Hepatocyte (in vitro differentiated cells): ENCODE data around the gene LSM7. TPM values are rescaled to one million over a fixed set of nuclear protein-coding genes. Genes with fewer than 3 reads are reported as not detected.
"Not testable (repeated sequence)": the region's sequence is repeated elsewhere in the genome, so short reads cannot be mapped to it uniquely, and the experiment has no call there.

ENCODE experiments used
- DNase-seq: peaks from one replicate; pipeline ENCODE4 v3.0.0-alpha.2; 2016; ENCODE audit warnings: low spot score
- H2AFZ ChIP-seq: fragments of 200-600 bp; sonication (generic); 2 replicates; pipeline ENCODE4 v1.6.0; 2016; ENCODE audit warnings: antibody characterized with exemption, mild to moderate bottlenecking
- H3K27ac ChIP-seq: fragments of 200-600 bp; sonication (generic); 2 replicates; pipeline ENCODE4 v1.5.1; 2016; ENCODE audit warnings: mild to moderate bottlenecking
- H3K27me3 ChIP-seq: fragments of 200-600 bp; sonication (generic); 2 replicates; pipeline ENCODE4 v1.6.1; 2016
- H3K36me3 ChIP-seq: fragments of 200-600 bp; sonication (generic); replicated peaks from 2 replicates; pipeline ENCODE4 v1.5.1; 2016; ENCODE audit warnings: low read depth; ENCODE audit not compliant: insufficient read depth
- H3K4me1 ChIP-seq: fragments of 200-600 bp; sonication (generic); 2 replicates; pipeline ENCODE4 v1.5.1; 2016; ENCODE audit warnings: mild to moderate bottlenecking, moderate library complexity; ENCODE audit not compliant: insufficient read depth
- H3K4me2 ChIP-seq: fragments of 200-600 bp; sonication (generic); 2 replicates; pipeline ENCODE4 v1.6.0; 2016
- H3K4me3 ChIP-seq: fragments of 200-600 bp; sonication (generic); 2 replicates; pipeline ENCODE4 v1.5.1; 2016; ENCODE audit warnings: mild to moderate bottlenecking
- H3K79me2 ChIP-seq: fragments of 200-600 bp; sonication (generic); 2 replicates; pipeline ENCODE4 v1.6.0; 2017; ENCODE audit warnings: mild to moderate bottlenecking
- H3K9me2 ChIP-seq: fragments of 200-600 bp; sonication (generic); replicated peaks from 2 replicates; pipeline ENCODE4 v1.6.0; 2017; ENCODE audit warnings: mild to moderate bottlenecking; ENCODE audit not compliant: insufficient read depth
- H3K9me3 ChIP-seq: fragments of 200-600 bp; sonication (generic); 2 replicates; pipeline ENCODE4 v1.5.1; 2016; ENCODE audit warnings: low read depth, mild to moderate bottlenecking
- H4K20me1 ChIP-seq: fragments of 200-600 bp; sonication (generic); 2 replicates; pipeline ENCODE4 v1.6.0; 2016; ENCODE audit warnings: mild to moderate bottlenecking; ENCODE audit not compliant: insufficient read depth, poor library complexity, severe bottlenecking
- CTCF ChIP-seq: fragments of 200-600 bp; sonication (generic); IDR thresholded peaks from 2 replicates; pipeline ENCODE4 v1.5.1; 2016; ENCODE audit warnings: antibody characterized with exemption, mild to moderate bottlenecking; ENCODE audit not compliant: poor library complexity
- EZH2 ChIP-seq: fragments of 200-600 bp; sonication (generic); IDR thresholded peaks from 2 replicates; pipeline ENCODE4 v1.6.1; 2016; ENCODE audit warnings: antibody characterized with exemption, mild to moderate bottlenecking, borderline replicate concordance
- EZH2phosphoT487 ChIP-seq: fragments of 200-600 bp; sonication (generic); IDR thresholded peaks from one replicate; pipeline ENCODE4 v1.6.1; 2018; ENCODE audit warnings: antibody characterized with exemption, mild to moderate bottlenecking, low read depth, moderate library complexity; ENCODE audit not compliant: unreplicated experiment, severe bottlenecking
- WGBS: methylation state at CpG from one replicate; pipeline ENCODE4 v1.1.6; 2016; ENCODE audit warnings: low lambda C conversion rate; ENCODE audit errors: missing lambda C conversion rate; 5-methylcytosine and 5-hydroxymethylcytosine counted together
- polyA plus RNA-seq: library from polyadenylated mRNA; unstranded; fragments of >200 nt; fragmentation: Nextera tagmentation; extraction: Ambion mirVana; gene quantifications from 2 replicates; pipeline ENCODE4 v1.2.1, GENCODE V29; 2016
- total RNA-seq: library from RNA; depleted of rRNA; stranded (reverse); fragments of >200 nt; gene quantifications from 2 replicates; pipeline ENCODE4 v1.2.3, GENCODE V29; 2014

The LSM7 gene
- total and polyA plus RNA-seq, 2 experiments from 2014 or later = 150 to 190 TPM

GRCh38 chr19:2350656-2351055, 22.3 kb upstream of the LSM7 start:
- Histone ChIP-seq H3K9me2 (no peaks in the 10 kb centered on the region), H3K27me3 (no peaks in the 10 kb centered on the region), H3K9me3 (no peaks in the 10 kb centered on the region), H3K27ac (no peak overlapping the region), H3K4me3 (no peak overlapping the region), H3K36me3 (no peaks in the 10 kb centered on the region), H3K79me2 (no peaks in the 10 kb centered on the region), H2AFZ (no peak overlapping the region), H4K20me1 (no peaks in the 10 kb centered on the region), H3K4me1 (no peaks in the 10 kb centered on the region), H3K4me2 (no peak overlapping the region)
- DNase-seq = no peak
- TF ChIP-seq CTCF = no peak
- TF ChIP-seq EZH2 = no peak
- no peak for TF ChIP-seq EZH2phosphoT487
- 96% methylated on average over 16 of the region's 16 CpGs for WGBS

GRCh38 chr19:2349818-2350217, 21.4 kb upstream of the LSM7 start:
- not testable (repeated sequence) for H3K36me3 ChIP-seq, H3K27ac ChIP-seq, H3K4me3 ChIP-seq

GRCh38 chr19:2345794-2346663, 17.6 kb upstream of the LSM7 start:
- no peaks in the 10 kb centered on the region for H3K9me2 ChIP-seq
- no peaks in the 10 kb centered on the region for H3K4me1 ChIP-seq
- H3K27ac ChIP-seq = no peak overlapping the region
- H3K9me3 ChIP-seq = no peaks in the 10 kb centered on the region
- H3K27me3 ChIP-seq = no peaks in the 10 kb centered on the region
- H3K79me2 ChIP-seq = no peaks in the 10 kb centered on the region
- H4K20me1 ChIP-seq = no peaks in the 10 kb centered on the region
- no peak for DNase-seq
- no peak overlapping the region for H3K4me2 ChIP-seq
- no peak overlapping the region for H2AFZ ChIP-seq
- whole genome bisulfite sequencing = 85% methylated on average over 25 of the region's 25 CpGs
- H3K4me3 ChIP-seq = no peak overlapping the region
- no peak for TF ChIP-seq EZH2phosphoT487
- TF ChIP-seq CTCF = no peak
- TF ChIP-seq EZH2 = no peak
- H3K36me3 ChIP-seq = no peaks in the 10 kb centered on the region

More at GRCh38 chr19:2349818-2350217, 21.4 kb upstream of the LSM7 start:
- H3K4me2 ChIP-seq, H3K9me2 ChIP-seq, H4K20me1 ChIP-seq, H3K4me1 ChIP-seq, H3K9me3 ChIP-seq, H2AFZ ChIP-seq, H3K27me3 ChIP-seq, DNase-seq, H3K79me2 ChIP-seq: not testable (repeated sequence)
- 97% methylated on average over 7 of the region's 24 CpGs for WGBS

GRCh38 chr19:2345076-2345475, 16.7 kb upstream of the LSM7 start:
- Histone ChIP-seq H3K36me3 (no peaks in the 10 kb centered on the region), H3K9me3 (no peaks in the 10 kb centered on the region), H3K4me3 (no peak overlapping the region), H3K79me2 (no peaks in the 10 kb centered on the region), H3K4me1 (no peaks in the 10 kb centered on the region), H3K27me3 (no peaks in the 10 kb centered on the region), H3K27ac (no peak overlapping the region), H2AFZ (no peak overlapping the region), H3K4me2 (no peak overlapping the region), H4K20me1 (no peaks in the 10 kb centered on the region), H3K9me2 (no peaks in the 10 kb centered on the region)
- DNase-seq = no peak
- 99% methylated on average over 17 of the region's 17 CpGs for WGBS
- no peak for TF ChIP-seq EZH2phosphoT487
- TF ChIP-seq EZH2 = no peak
- TF ChIP-seq CTCF = no peak
